CD8-positive, alpha-beta memory T cell (primary cell): ENCODE data around the gene RFC4. TPM values are rescaled to one million over a fixed set of nuclear protein-coding genes. Genes with fewer than 3 reads are reported as not detected.

ENCODE experiments used
- CTCF ChIA-PET: fragments of 350-600 bp; sonication (Branson Sonifier 250); formaldehyde crosslinking; loops from one replicate; lab custom pipeline; 2021; ENCODE audit warnings: antibody characterized with exemption; lab: Charles Lee
- POLR2A ChIA-PET: fragments of 350-600 bp; sonication (Branson Sonifier 250); formaldehyde crosslinking; loops from one replicate; lab custom pipeline; 2021; ENCODE audit warnings: antibody characterized with exemption; lab: Charles Lee
- DNase-seq, 5 donors: peaks; one replicate each; pipeline versions ENCODE4 v3.0.0 to v3.0.0-alpha.2; 2020 to 2022; ENCODE audit warnings: mixed read lengths in 1 of 5
- H3K27ac ChIP-seq: one replicate; pipeline ENCODE4 v1.7.0; 2013; ENCODE audit warnings: low read depth, mild to moderate bottlenecking, low read length, moderate library complexity
- H3K27me3 ChIP-seq: 2 replicates; pipeline ENCODE4 v1.7.0; 2013; ENCODE audit warnings: low read length, mild to moderate bottlenecking; ENCODE audit not compliant: insufficient read depth, poor library complexity, severe bottlenecking
- H3K36me3 ChIP-seq: 2 replicates; pipeline ENCODE4 v1.7.0; 2013; ENCODE audit warnings: mild to moderate bottlenecking, low read length, moderate library complexity; ENCODE audit not compliant: insufficient read depth
- H3K4me1 ChIP-seq: 2 replicates; pipeline ENCODE4 v1.7.0; 2013; ENCODE audit warnings: mild to moderate bottlenecking, low read length, moderate library complexity; ENCODE audit not compliant: insufficient read depth
- H3K4me3 ChIP-seq: 2 replicates; pipeline ENCODE4 v1.7.0; 2013; ENCODE audit warnings: mild to moderate bottlenecking, low read length
- H3K9me3 ChIP-seq: 2 replicates; pipeline ENCODE4 v1.7.0; 2013; ENCODE audit warnings: mild to moderate bottlenecking, low read length
- H3K27ac Mint-ChIP-seq, 8 donors: one replicate each; pipeline ENCODE4 v1.8.0; 2020 to 2021; ENCODE audit warnings: mixed read lengths in 8 of 8, mild to moderate bottlenecking in 6 of 8, inconsistent platforms in 3 of 8, moderate library complexity in 3 of 8
- H3K27me3 Mint-ChIP-seq, 2 donors: one replicate each; pipeline ENCODE4 v1.8.0; 2020 to 2021; ENCODE audit warnings: mixed read lengths in 2 of 2, mild to moderate bottlenecking in 1 of 2, moderate library complexity in 1 of 2
- H3K36me3 Mint-ChIP-seq, 3 donors: one replicate each; pipeline ENCODE4 v1.8.0; 2020 to 2021; ENCODE audit warnings: mixed read lengths in 3 of 3, inconsistent platforms in 1 of 3, mild to moderate bottlenecking in 1 of 3
- H3K4me1 Mint-ChIP-seq, 3 donors: one replicate each; pipeline ENCODE4 v1.8.0; 2020 to 2021; ENCODE audit warnings: mixed read lengths in 3 of 3, inconsistent platforms in 1 of 3, mild to moderate bottlenecking in 1 of 3
- H3K4me3 Mint-ChIP-seq, 7 donors: one replicate each; pipeline ENCODE4 v1.8.0; 2020 to 2021; ENCODE audit warnings: mixed read lengths in 7 of 7, mild to moderate bottlenecking in 6 of 7, moderate library complexity in 4 of 7, inconsistent platforms in 2 of 7
- H3K9me3 Mint-ChIP-seq, 5 donors: one replicate each; pipeline ENCODE4 v1.8.0; 2020 to 2022; ENCODE audit warnings: mixed read lengths in 5 of 5, mild to moderate bottlenecking in 3 of 5, moderate library complexity in 2 of 5, inconsistent platforms in 1 of 5
- polyA plus RNA-seq: library from polyadenylated mRNA; unstranded; fragments of 300-500 nt; fragmentation: Illumina TruSeq; gene quantifications from one replicate; pipeline ENCODE4 v1.2.3, GENCODE V29; 2021
- total RNA-seq, 2 experiments: library from RNA; stranded (reverse); gene quantifications; one replicate each; pipeline ENCODE4 v1.2.3, GENCODE V29; 2021

Gene RFC4
- total and polyA plus RNA-seq, 3 experiments from 2014 or later, result 23.9 to 110 (median 106) TPM

DNA sequence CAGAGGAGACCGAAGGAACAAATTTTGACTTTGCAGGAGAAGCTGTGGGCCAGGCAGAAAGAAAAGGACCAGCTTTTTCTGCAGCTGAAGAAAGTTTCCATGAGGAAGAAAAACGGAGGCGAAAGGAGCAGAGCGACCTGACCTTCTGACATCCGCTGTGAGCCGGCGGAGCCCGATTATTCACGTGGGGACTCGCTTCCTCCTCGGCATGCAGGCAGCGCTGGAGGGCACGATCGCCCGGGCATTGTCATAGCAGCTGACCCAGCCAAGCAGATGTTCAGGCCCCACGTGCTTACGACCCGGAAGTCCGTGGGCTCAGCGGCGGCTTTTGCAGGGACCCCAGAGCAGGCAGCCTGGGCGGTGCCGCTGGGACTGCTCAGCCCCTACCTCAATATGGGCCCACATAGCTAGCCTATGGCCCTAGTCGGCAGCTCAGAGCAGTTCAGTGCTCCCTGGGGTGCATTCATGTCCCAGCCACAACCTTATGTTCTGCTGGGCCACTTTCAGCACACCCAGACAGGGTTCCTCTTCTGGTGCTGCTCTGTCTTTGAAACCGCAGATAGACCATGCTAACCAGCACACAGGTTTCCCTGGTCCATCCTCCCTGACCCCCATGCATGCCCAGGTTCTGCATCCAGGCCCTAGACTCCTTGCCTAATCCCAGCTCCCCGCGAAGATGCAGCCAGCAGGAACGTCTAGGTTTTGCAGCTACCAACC, 33.4 kb downstream of the RFC4 start:
- peak; percentile 46 to 75 (median 50) for DNase-seq
- POLR2A ChIA-PET, result interaction anchor here (0.6 to 4.8 kb wide), 7 partner anchors 11 to 392 kb away, joined by 3 to 106 read pairs (median 4); partner anchors contain the start of genes DNAJB11 and EIF4A2
- H3K9me3 Mint-ChIP-seq, result peaks cover 0 to 1% (median 0%) of the 10 kb centered on the region in 5 donors
- no peaks in the 10 kb centered on the region for H3K36me3 ChIP-seq
- peak overlapping the region; percentile 76 to 95 (median 92) for H3K4me3 Mint-ChIP-seq
- no peaks in the 10 kb centered on the region for H3K9me3 ChIP-seq
- peak overlapping the region; percentile 42 to 97 (median 94) for H3K27ac Mint-ChIP-seq
- peak overlapping the region; percentile 58 for H3K27ac ChIP-seq
- peaks cover 13% of the 10 kb centered on the region for H3K4me1 ChIP-seq
- peak overlapping the region; percentile 47 for H3K4me3 ChIP-seq
- H3K27me3 ChIP-seq, result no peaks in the 10 kb centered on the region
- CTCF ChIA-PET, result interaction anchor here (0.7 to 2.6 kb wide), 7 partner anchors 9 to 366 kb away, joined by 3 to 14 read pairs (median 3); partner anchors contain the start of genes EIF4A2 and RPL39L
- H3K27me3 Mint-ChIP-seq, result no peaks in the 10 kb centered on the region
- peaks cover 15 to 20% (median 18%) of the 10 kb centered on the region in 3 donors for H3K4me1 Mint-ChIP-seq
- peaks cover 0 to 3% (median 0%) of the 10 kb centered on the region in 3 donors for H3K36me3 Mint-ChIP-seq

DNA sequence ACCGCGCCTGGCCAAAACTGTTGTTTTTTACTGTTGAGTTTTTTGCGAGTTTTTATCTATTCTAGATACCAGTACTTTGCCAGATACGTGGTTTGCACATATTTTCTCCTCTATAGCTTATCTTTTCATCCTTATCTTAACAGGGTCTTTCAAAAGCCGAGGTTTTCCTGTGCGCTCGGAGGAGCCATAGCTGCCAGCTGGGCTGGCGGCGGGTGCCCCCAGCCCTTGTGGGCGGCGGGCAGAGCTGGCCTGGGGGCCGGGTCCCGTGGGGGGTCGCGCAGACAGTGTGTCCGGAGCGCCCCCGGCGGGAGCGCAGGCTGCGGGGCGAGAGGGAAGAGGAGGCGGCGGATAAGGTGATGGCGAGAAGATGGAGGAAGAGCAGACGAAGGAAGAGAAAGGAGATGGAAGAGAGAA, 34.0 kb downstream of the RFC4 start:
- H3K4me3 ChIP-seq, result peak overlapping the region; percentile 47
- POLR2A ChIA-PET, result interaction anchor here (0.6 to 4.8 kb wide), 5 partner anchors 12 to 393 kb away, joined by 3 to 106 read pairs (median 4); partner anchors contain the start of genes DNAJB11 and EIF4A2

DNA sequence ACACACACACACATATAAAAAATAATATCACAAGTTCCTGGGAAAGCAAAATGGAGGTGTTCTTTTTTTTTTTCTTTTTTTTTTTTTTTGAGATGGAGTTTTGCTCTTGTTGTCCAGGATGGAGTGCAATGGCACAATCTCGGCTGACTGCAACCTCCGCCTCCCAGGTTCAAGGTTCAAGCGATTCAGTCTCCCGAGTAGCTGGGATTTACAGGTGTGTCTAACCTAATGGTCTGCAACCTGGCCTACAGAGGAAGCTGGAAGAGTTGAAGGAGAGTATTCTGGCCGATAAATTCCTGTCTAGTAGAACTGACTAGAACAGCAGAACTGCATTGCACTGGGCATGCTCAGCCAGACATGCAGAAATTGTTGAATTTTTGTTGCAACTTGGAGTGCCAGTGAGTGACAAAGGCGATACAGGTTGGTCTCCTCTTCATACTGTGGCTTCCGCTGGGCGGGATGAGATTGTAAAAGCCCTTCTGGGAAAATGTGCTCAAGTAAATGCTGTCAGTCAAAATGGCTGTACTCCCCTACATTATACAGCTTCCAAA, 45.3 kb downstream of the RFC4 start:
- no peaks in the 10 kb centered on the region for H3K27me3 ChIP-seq
- H3K27ac Mint-ChIP-seq, result no peak overlapping the region
- H3K27me3 Mint-ChIP-seq, result no peaks in the 10 kb centered on the region
- peaks cover 0 to 2% (median 0%) of the 10 kb centered on the region in 3 donors for H3K36me3 Mint-ChIP-seq
- H3K9me3 ChIP-seq, result no peaks in the 10 kb centered on the region
- no peak overlapping the region for H3K4me3 ChIP-seq
- DNase-seq, result no peak
- no peaks in the 10 kb centered on the region for H3K4me1 Mint-ChIP-seq
- H3K4me3 Mint-ChIP-seq, result no peak overlapping the region
- no peaks in the 10 kb centered on the region for H3K9me3 Mint-ChIP-seq
- no peak overlapping the region for H3K27ac ChIP-seq
- H3K36me3 ChIP-seq, result no peaks in the 10 kb centered on the region
- POLR2A ChIA-PET, result no interaction called here
- CTCF ChIA-PET, result interaction anchor here (1.0 kb wide), 1 partner anchor 144 kb away, joined by 3 read pairs; no protein-coding TSS in a partner anchor
- H3K4me1 ChIP-seq, result no peaks in the 10 kb centered on the region

More for the DNA sequence above, 34.0 kb downstream of the RFC4 start:
- peak overlapping the region; percentile 42 to 97 (median 94) for H3K27ac Mint-ChIP-seq
- CTCF ChIA-PET, result interaction anchor here (0.9 to 2.6 kb wide), 6 partner anchors 10 to 367 kb away, joined by 3 to 14 read pairs (median 4); partner anchors contain the start of genes EIF4A2 and RPL39L
- no peaks in the 10 kb centered on the region for H3K36me3 ChIP-seq
- DNase-seq, result no peak
- H3K27me3 Mint-ChIP-seq, result no peaks in the 10 kb centered on the region
- no peaks in the 10 kb centered on the region for H3K9me3 ChIP-seq
- H3K4me1 ChIP-seq, result peaks cover 13% of the 10 kb centered on the region
- H3K4me1 Mint-ChIP-seq, result peaks cover 15 to 20% (median 18%) of the 10 kb centered on the region in 3 donors
- peak overlapping the region; percentile 58 for H3K27ac ChIP-seq
- H3K36me3 Mint-ChIP-seq, result peaks cover 0 to 3% (median 0%) of the 10 kb centered on the region in 3 donors
- H3K4me3 Mint-ChIP-seq, result peak overlapping the region; percentile 76 to 95 (median 92)
- no peaks in the 10 kb centered on the region for H3K27me3 ChIP-seq
- peaks cover 0 to 1% (median 0%) of the 10 kb centered on the region in 5 donors for H3K9me3 Mint-ChIP-seq

DNA sequence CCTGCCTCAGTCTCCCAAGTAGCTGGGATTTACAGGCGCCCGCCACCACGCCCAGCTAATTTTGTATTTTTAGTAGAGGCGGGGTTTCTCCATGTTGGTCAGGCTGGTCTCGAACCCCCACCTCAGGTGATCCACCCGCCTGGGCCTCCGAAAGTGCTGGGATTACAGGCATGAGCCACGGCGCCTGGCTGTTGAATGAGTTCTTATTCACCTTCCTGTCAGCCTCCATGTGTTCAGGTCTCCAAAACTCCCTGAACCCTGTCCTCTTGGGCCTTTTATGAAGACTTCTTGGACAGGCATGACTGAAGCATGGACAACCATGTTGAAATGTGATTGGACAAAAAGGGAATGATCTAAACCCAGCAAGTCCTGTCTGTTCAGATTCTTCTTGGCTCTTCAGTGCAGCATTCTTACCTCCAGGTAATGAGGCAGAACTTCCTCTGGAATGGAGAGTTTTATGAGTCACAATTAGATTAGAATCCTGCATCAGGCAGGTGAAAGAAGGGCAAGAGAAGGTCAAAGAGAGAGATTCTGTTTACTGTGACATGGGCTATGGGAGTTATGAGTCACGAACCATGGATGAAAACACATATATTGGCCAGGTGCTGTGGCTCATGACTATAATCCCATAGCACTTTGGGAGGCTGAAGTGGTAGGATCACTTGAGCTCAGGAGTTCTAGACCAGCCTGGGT, 46.0 kb downstream of the RFC4 start:
- Mint-ChIP-seq H3K4me1 (no peaks in the 10 kb centered on the region), H3K27ac (no peak overlapping the region), H3K27me3 (no peaks in the 10 kb centered on the region), H3K4me3 (no peak overlapping the region), H3K36me3 (peaks cover 0 to 2% (median 0%) of the 10 kb centered on the region in 3 donors), H3K9me3 (no peaks in the 10 kb centered on the region)
- Histone ChIP-seq H3K4me3 (no peak overlapping the region), H3K9me3 (no peaks in the 10 kb centered on the region), H3K27ac (no peak overlapping the region), H3K27me3 (no peaks in the 10 kb centered on the region), H3K4me1 (no peaks in the 10 kb centered on the region), H3K36me3 (no peaks in the 10 kb centered on the region)
- ChIA-PET POLR2A (no interaction called here), CTCF (interaction anchor here (1.0 kb wide), 1 partner anchor 143 kb away, joined by 3 read pairs; no protein-coding TSS in a partner anchor)
- no peak for DNase-seq

DNA sequence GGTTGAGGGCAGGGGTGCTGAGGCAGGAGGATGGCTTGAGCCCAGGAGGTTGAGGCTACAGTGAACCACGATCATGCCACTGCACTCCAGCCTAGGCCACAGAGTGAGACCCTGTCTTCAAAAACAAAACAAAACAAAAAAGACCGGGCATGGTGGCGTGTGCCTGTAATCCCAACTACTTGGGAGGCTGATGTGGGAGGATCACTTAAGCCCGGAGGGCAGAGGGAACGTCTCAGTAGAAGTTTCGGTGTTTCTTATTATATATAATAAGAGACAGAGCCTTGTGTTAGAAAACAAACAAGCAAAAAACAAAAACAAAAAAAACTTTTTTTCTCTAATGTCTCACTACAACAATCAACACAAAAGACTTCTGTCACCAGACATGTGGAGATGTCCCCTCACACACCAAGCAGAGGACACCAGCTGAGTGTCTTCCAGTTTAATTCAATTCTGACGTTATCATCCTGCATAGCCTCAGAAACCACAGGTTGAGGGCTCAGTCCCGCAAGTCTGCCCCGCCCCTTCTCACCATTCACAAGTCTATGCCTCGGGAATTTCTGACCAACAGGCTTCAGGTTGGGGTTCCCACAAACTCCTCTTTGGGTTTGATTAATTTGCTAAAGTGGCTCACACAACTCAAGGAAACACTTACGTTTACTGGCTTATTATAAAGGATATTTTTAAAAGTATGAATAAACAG, 46.9 kb downstream of the RFC4 start:
- POLR2A ChIA-PET, result no interaction called here
- H3K27me3 ChIP-seq, result no peaks in the 10 kb centered on the region
- H3K4me3 Mint-ChIP-seq, result no peak overlapping the region
- H3K27me3 Mint-ChIP-seq, result no peaks in the 10 kb centered on the region
- H3K36me3 Mint-ChIP-seq, result peaks cover 0 to 2% (median 0%) of the 10 kb centered on the region in 3 donors
- H3K4me3 ChIP-seq, result no peak overlapping the region
- CTCF ChIA-PET, result no interaction called here
- no peak for DNase-seq
- no peaks in the 10 kb centered on the region for H3K9me3 ChIP-seq
- no peaks in the 10 kb centered on the region for H3K4me1 Mint-ChIP-seq
- H3K9me3 Mint-ChIP-seq, result no peaks in the 10 kb centered on the region
- H3K4me1 ChIP-seq, result no peaks in the 10 kb centered on the region
- H3K27ac Mint-ChIP-seq, result no peak overlapping the region
- H3K36me3 ChIP-seq, result no peaks in the 10 kb centered on the region
- no peak overlapping the region for H3K27ac ChIP-seq

- Mint-ChIP-seq H3K27me3 (no peaks in the 10 kb centered on the region), H3K4me1 (no peaks in the 10 kb centered on the region), H3K27ac (no peak overlapping the region), H3K36me3 (peaks cover 0 to 2% (median 0%) of the 10 kb centered on the region in 3 donors), H3K9me3 (no peaks in the 10 kb centered on the region), H3K4me3 (no peak overlapping the region)
- ChIA-PET POLR2A (no interaction called here), CTCF (interaction anchor here (0.7 to 1.3 kb wide), 2 partner anchors 140 to 193 kb away, joined by 3 read pairs; no protein-coding TSS in a partner anchor)
- H3K4me1 ChIP-seq, result no peaks in the 10 kb centered on the region
- no peak overlapping the region for H3K27ac ChIP-seq
- H3K9me3 ChIP-seq, result no peaks in the 10 kb centered on the region
- H3K27me3 ChIP-seq, result no peaks in the 10 kb centered on the region
- H3K36me3 ChIP-seq, result no peaks in the 10 kb centered on the region
- no peak for DNase-seq
- no peak overlapping the region for H3K4me3 ChIP-seq
Measured at GRCh38 chr3:186757686-186758220, 48.5 kb downstream of the RFC4 start.

GRCh38 chr3:186757214-186757613, 49.1 kb downstream of the RFC4 start:
- H3K4me1 Mint-ChIP-seq, result no peaks in the 10 kb centered on the region
- no peaks in the 10 kb centered on the region for H3K36me3 ChIP-seq
- DNase-seq, result no peak
- H3K27ac ChIP-seq, result no peak overlapping the region
- no peaks in the 10 kb centered on the region for H3K9me3 Mint-ChIP-seq
- no peak overlapping the region for H3K27ac Mint-ChIP-seq
- no peaks in the 10 kb centered on the region for H3K27me3 Mint-ChIP-seq
- no peak overlapping the region for H3K4me3 ChIP-seq
- no peaks in the 10 kb centered on the region for H3K4me1 ChIP-seq
- no peak overlapping the region for H3K4me3 Mint-ChIP-seq
- ChIA-PET POLR2A (no interaction called here), CTCF (interaction anchor here (0.7 to 1.3 kb wide), 2 partner anchors 140 to 192 kb away, joined by 3 read pairs; no protein-coding TSS in a partner anchor)
- no peaks in the 10 kb centered on the region for H3K27me3 ChIP-seq
- H3K36me3 Mint-ChIP-seq, result peaks cover 0 to 2% (median 0%) of the 10 kb centered on the region in 3 donors
- H3K9me3 ChIP-seq, result no peaks in the 10 kb centered on the region
